GM21526 (cell line): ENCODE results near the gene ZFAND4.
"Not testable (repeated sequence)": the region's sequence is repeated elsewhere in the genome, so short reads cannot be mapped to it uniquely, and the experiment has no call there.

ENCODE experiments used
- ATAC-seq: cut with Tn5 transposase; IDR thresholded peaks from one replicate; pipeline ENCODE4 v1.9.1; 2021; ENCODE audit warnings: moderate library complexity; ENCODE audit not compliant: unreplicated experiment, low FRiP score

The ZFAND4 gene

DNA sequence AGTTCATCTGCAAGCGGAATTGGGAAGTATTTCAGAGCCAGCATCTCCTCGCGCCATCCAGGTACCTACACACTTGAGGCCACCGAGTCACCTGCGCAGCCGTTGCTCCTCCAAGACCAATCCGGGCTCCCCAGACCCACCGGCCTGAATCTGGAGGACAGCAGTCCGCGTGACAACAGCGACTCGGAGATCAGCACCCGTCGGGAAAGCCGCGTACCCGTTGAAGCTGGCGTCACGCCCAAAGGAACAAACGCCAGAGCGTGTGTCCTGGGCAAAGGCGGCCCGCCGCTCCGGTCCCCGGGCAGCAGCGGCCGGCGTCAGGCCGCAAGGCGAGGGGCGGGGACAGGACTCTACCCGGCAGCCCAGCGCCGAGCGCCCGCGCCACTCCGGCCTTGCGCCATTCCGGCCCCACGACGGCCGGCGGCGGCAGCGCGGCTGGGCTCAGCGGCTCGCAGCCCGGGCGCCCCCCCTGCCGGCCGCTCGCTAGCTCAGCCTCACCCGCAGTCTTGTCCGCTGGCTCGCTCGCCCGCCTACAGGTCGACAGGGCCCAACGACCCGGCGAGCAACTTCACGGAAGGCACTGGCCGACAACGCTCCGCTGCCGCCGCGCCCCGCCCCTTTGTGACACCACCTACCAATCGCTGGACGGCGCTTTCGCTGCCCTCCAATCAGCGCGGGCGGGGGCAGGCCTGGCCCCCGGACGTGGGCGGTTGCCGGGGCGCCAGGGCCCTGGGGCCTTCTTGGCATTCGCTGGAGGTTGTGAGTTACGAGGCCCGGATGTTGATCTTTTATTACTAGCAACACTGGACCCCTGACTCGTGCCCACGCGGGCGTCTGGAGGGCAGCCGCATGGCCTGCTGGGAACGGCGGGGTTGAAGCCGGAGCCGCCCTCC, at the start of gene ZFAND4:
TSS of gene ZFAND4 (minus strand) at position 592 of the 893 bp plus-strand sequence. CDS start 9,047 bp downstream, outside the sequence.
- ATAC-seq, result peak; percentile 96

DNA sequence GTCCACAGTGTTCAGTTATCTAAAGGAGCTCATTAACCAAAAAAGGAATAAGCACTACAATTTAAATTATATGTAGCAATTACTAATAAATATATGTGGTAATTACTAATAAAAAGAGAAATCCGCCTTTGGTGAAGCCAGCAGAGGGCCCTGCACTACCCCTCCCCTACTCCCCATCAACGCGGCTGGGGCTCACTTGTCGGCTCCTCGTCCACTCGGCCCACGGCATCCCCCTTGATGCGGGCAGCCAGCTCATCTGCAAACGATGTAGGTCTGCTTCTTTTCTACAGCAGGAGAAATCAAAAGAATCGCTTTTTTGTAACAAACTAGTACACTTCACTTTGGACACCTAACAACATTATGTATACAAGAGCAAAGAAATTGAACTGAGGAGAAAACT, 48.9 kb upstream of the ZFAND4 start:
- ATAC-seq, result not testable (repeated sequence)

DNA sequence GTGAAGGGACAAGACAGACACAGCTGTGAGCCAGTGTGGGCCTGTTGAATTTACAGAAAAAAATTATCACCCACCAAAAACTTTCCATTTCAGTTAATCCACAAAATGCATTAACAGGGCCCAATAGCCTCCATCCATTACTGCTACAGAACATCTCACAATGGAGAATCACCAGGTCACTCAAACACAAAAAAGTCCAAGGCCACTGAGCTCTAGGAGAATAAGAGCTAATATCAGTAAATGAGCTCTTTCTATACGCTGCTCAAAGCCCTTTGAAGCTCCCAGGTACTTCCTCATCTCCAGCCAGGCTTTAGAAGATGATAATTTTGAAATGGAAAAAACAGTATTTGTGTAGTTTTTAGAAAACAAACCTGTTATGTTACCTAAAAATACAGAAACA, 45.1 kb upstream of the ZFAND4 start:
- not testable (repeated sequence) for ATAC-seq

DNA sequence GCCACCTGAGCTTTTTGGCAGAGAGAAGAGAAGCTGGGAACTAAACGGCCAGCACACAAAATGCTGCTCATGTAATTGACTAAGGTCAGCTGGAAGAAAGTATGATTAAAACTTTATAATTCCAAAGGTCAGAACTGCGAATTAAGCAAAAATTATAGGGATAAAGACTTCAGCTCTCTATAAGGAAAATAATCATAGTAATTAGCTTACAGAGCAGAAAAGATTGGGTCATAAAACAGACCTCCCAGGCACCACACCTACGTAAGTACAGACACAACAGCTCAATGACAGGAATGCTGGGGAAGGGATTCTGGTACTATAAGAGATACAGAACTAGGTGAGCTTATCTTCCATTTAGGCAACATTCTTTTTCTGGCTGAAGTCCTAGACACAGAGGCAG, 44.5 kb upstream of the ZFAND4 start:
- ATAC-seq, result not testable (repeated sequence)

DNA sequence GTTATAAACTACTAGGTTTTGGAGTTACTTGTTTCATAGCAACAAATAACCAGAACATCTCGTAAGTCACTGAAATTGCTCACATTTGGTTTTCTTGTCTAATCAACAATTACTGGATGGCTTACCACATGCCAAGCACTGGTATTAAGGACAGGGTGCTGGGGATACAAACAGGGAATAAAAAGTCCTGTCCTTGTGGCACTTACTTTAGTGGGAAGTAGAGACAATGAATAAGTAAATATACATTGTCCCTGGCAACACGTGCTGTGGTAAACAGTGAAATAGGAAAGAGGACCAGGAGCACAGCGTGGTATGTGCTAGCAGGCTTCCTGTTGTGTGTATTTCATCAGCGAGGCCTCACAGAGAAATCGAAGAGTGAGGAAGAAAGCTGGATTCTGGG, 38.7 kb upstream of the ZFAND4 start:
- not testable (repeated sequence) for ATAC-seq

DNA sequence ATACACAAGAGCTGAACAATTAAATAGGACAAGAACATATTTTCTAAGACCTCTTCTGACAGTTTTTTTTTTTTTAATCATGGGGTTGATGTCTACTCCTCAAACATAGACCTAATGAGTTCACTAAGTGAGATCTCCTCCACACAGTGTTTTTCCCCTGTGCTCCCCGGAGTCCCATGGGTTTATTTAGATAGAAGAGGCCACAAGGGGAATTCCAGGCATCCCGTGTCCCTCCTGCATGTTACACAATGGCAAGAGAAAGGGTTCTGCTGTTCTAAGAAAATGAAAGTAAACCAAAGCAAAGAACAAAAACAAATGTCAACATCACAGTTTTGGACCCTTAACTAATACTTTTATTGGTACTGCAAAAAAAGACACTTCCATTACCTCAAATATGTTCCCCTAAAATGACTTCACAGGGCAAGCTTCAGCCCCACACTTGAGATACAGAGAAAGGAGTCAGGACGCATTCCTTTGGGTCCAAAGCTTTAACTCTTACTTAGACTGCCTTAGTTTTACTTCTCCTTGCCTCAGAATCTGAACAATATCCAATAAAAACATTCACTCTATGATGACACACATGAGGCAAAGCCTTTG, 37.7 kb upstream of the ZFAND4 start:
- not testable (repeated sequence) for ATAC-seq

DNA sequence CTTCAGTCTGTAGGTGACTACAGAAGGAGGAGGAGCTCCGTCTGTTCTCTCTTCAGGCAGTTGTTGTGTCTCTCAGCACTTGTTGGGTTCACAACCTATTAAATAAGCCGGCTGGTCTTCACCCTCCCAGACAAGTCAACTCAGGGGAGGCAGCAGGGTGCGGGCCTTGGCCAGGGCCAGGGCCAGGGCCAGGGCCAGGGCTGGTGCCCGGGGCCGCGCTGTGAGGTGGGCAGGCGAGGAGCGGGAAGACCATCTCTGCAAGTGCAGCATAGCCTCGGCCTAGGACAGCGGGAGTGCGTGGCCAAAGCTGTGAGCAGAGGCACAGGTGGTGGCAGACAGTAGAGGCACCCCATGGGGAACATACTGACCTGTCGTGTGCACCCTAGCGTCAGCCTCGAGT, 5.9 kb upstream of the ZFAND4 start:
- not testable (repeated sequence) for ATAC-seq

DNA sequence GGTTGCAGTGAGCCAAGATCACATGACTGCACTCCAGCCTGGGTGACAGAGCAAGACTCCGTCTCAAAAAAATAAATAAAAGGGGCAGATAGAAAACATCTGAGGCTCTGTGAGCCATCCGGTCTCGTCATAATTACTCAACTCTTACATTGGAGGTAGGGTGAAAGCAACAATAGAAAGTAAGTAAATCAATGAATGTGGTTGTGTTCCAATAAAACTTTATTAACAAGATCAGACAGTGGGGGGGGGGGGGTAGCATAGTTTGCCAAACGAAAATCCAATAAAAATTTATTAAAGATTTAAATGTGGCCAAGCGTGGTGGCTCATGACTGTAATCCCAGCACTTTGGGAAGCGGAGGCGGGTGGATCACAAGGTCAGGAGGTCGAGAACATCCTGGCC, 2.8 kb upstream of the ZFAND4 start:
- ATAC-seq, result no peak

DNA sequence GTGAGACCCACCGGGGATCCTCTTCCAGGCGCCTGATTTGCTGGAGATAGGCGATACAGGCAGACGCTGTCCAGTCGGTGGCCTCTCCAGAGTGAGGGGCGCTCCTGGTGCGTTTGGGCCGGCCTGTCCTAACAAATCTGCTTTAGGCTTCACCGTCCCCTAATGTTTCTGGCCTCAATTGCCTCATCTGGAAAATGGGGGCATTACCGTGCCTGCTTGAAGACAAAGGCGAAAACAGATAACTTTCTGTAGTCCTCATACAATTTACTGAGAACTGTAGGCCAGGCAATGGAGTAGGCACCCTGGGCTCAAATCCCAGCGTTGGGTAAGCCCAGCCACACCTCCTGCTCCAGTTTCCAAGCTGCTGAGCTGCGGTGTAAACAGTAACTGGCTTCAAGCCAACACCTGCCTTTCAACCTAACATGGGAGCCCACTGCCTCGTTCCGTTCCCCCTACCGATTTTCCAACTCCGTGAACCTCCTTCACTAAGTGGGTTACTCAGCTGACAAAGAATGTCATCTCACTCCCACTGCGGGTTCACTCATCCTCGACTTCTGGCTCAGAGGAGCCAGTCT, 589 bp upstream of the ZFAND4 start:
- no peak for ATAC-seq

DNA sequence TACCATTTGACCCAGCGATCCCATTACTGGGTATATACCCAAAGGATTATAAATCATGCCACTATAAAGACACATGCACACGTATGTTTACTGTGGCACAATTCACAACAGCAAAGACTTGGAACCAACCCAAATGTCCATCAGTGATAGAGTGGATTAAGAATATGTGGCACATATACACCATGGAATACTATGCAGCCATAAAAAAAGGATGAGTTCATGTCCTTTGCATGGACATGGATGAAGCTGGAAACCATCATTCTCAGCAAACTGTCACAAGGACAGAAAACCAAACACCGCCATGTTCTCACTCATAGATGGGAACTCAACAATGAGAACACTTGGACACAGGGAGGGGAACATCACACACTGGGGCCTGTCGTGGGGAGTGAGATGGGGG, 1.3 kb downstream of the ZFAND4 start:
- not testable (repeated sequence) for ATAC-seq

DNA sequence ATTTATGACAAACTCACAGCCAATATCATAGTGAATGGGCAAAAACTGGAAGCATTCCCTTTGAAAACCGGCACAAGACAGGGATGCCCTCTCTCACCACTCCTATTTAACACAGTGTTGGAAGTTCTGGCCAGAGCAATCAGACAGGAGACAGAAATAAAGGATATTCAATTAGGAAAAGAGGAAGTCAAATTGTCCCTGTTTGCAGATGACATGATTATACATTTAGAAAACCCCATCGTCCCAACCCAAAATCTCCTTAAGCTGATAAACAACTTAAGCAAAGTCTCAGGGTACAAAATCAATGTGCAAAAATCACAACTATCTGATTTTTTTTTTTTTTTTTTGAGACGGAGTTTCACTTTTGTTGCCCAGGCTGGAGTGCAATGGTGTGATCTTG, 2.7 kb downstream of the ZFAND4 start:
- not testable (repeated sequence) for ATAC-seq

DNA sequence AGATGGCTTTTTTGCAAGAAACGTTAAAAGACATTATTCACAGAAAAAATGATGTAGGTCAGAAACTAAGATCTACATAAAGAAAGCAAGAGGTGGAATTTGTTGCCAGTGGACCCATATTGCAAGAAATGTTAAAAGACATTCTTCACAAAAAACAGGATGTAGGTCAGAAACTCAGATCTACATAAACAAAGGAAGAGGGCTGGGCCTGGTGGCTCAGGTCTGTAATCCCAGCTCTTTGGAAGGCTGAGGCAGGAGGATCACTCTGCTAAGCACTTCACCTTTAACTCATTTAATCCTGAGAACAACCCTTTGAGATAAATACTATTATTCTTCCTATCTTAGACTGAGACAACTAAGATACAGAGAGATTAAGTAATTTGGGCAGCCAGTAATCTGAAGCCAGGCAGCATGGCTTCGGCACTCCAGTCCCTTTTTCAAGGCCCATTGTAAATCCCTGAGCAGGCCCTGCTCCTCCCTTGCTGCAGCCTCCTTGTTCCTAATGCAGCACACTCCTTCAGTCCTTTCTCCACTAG, 11.6 kb downstream of the ZFAND4 start:
- ATAC-seq, result no peak

DNA sequence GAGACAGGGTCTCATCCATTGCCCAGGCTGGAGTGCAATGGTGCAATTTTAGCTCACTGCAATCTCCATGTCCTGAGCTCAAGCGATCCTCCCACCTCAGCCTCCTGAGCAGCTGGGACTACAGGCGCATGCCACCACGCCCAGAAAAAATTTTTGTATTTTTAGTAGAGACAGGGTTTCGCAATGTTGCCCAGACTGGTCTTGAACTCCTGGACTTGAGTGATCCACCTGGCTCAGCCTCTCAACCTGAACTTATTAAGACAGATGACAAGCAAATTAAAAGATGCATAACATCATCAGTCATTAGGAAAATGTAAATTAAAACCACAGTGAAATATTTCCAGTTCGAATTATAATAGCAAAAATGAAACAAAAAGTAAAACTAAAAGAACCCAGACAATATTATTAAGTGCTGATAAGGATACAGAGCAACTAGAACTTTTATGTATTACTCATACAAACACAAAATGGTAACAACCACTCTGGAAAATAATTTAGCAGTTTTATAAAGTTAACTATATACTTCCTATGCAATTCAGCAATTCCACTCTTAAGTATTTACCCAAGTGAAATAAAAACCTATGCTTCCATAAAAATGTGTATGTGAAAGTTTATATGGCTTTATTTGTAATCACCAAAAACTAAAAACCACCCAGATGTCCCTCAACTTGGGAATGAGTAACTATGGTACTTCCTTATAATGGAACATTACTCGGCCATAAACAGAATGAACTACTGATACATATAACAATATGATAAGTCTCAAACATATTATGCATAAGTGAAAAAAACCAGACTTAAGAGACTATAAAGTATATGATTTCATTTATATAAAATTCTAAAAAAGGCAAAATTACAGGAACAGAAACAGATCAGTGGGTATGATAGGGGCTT, 15.3 kb downstream of the ZFAND4 start:
- ATAC-seq, result no peak

DNA sequence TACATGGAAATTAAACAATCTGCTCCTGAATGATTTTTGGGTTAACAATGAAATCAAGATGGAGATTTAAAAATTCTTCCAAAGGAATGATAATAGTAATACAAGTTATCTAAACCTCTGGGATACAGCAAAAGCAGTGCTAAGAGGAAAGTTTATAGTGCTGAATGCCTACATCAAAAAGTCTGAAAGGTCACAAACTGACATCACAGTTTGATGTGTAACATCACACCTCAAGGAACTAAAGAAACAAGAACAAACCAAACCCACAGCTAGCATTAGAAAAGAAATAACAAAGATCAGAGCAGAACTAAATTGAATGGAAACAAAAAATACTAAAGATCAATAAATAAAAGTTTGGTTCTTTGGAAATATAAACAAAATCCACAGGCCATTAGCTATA, 17.4 kb downstream of the ZFAND4 start:
- no peak for ATAC-seq

DNA sequence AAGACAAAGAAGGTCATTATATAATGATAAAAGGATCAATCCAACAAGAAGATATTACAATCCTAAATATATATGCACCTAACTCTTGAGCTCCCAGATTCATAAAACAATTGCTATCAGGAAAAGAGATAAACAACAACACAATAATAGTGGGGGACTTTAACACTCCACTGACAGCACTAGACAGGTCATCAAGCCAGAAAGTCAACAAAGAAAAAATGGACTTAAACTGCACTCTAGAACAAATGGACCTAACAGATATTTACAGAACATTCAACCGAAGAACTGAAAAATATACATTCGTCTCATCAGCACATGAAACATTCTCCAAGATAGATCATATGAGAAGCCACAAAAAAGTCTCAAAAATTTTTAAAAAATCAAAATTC, 17.8 kb downstream of the ZFAND4 start:
- not testable (repeated sequence) for ATAC-seq

DNA sequence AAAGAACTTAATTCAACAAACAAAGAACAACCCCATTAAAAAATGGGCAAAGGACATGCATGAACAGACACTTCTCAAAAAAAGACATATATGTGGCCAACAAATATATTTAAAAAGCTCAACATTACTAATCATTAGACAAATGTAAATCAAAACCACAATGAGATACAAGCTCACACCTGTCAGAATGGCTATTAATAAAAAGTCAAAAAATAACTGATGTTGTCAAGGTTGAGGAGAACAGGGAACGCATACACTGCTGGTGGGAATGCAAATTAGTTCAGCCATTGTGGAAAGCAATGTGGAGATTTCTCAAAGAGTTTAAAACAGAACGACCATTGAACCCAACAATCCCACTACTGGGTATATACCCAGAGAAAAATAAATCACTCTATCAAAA, 19.1 kb downstream of the ZFAND4 start:
- ATAC-seq, result no peak

DNA sequence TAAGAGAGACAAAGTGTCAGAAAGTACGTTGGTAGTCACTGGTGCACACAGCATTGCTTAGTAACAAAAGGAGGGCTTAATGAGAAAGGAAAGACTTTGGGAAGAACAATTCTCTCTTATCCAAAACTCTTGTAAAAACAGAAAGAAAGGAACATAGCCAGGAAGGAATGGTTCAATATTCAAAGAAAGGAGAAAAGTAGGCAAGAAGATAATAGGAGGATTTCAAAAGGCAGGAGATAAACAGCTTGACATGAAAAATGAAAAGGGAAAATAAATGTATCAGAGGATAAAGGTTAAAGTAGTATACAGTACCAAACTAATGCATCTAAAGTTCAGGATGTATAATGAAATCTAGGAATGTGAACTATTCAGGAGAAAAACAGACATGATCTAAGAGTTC, 20.1 kb downstream of the ZFAND4 start:
- no peak for ATAC-seq

DNA sequence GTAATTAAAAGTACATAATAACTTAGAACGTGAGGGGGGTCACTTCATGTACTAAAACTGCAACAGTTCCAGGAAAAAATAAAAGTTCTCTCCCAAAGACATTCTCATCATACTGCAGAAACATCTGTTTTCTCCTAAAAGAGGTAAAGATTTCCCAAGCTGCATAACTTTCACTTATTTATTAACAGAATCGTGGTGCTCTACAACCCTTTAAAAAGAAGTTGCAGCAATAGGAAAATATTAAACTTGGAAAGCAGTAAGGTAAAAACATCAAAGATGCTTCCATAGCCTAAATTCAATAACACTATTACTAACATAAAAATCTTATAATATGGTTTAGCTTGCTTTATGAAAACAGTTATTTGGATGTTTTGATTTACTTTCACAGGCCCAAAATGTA, 23.3 kb downstream of the ZFAND4 start:
- no peak for ATAC-seq

DNA sequence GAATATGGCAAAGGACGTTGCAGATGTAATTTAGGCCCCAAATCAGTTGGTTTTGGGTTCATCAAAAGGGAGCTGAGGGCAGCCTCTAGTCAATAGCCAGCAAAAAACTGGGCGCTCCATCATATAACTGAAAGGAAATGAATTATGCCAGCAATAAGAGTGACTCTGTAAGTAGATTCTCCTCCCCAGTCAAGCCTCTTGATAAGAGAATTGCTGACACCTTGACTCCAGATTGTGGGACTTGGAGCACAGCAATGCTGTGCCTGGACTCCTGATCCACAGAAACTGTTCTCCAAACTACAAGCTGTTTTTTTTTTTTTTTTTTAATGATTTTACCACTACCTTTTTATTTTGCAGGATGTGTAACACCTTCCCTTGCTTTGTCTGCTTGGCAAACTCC, 25.5 kb downstream of the ZFAND4 start:
- no peak for ATAC-seq

DNA sequence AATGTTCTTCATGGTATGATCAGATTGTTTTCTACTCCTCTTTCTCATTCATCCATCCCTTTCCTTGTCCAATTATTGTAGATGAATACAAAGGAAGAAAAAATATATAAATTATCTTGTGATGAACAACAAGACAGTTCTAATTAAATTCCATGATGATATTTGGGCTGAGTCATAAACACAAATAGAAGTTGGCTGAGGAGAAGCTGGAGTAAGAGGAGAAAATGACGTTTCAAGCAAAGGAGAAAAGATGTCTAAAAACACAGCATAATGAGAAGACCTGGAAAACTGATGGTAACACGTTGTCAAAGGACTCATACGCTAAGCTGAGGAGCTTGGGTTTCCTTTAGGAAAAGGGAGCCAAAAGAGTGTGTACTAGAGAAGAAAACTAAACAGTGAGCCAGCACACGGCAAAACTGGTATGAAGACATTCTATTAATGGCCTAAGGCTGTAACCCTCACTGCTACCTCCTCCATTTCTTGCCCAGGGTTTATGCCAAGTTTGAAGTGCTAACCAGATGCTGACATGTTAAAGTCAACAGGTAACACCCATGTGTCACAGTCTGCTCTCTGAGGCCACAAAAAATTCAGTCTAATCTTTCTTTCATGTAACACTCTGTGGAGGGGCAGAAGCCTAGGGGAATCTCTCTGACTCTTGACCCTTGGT, 26.1 kb downstream of the ZFAND4 start:
- ATAC-seq, result no peak
